ENCODE results near the gene DEDD.

Gene DEDD

GRCh38 chr1:161132410-161133219 lies at the start of gene DEDD:
Gene DEDD (minus strand): TSS chr1:161132667. CDS start chr1:161124462, 8,205 bp downstream.
- DNase-seq (ENCODE audit: extremely low read depth in 1 of 2, low read depth in 1 of 2): peak; percentile 77 to 92

GRCh38 chr1:161182214-161182613 lies 49.7 kb upstream of the DEDD start:
- peak in 1 of 2 donors; percentile 59 for DNase-seq (ENCODE audit: extremely low read depth in 1 of 2, low read depth in 1 of 2)

- no peak for DNase-seq (ENCODE audit: extremely low read depth in 1 of 2, low read depth in 1 of 2)
Measured at GRCh38 chr1:161180639-161181038, 48.2 kb upstream of the DEDD start.

GRCh38 chr1:161179698-161180097 lies 47.2 kb upstream of the DEDD start:
- DNase-seq (ENCODE audit: extremely low read depth in 1 of 2, low read depth in 1 of 2): no peak

GRCh38 chr1:161177936-161178244 lies 45.4 kb upstream of the DEDD start:
- no peak for DNase-seq (ENCODE audit: extremely low read depth in 1 of 2, low read depth in 1 of 2)

- DNase-seq (ENCODE audit: extremely low read depth in 1 of 2, low read depth in 1 of 2): peak; percentile 88 to 89
Measured at GRCh38 chr1:161177112-161177935, 44.9 kb upstream of the DEDD start, which contains the start of gene B4GALT3. Gene B4GALT3 (minus strand): TSS chr1:161177507. CDS start chr1:161176060, 1,447 bp downstream.

- no peak for DNase-seq (ENCODE audit: extremely low read depth in 1 of 2, low read depth in 1 of 2)
Measured at GRCh38 chr1:161176468-161177111, 44.1 kb upstream of the DEDD start.

GRCh38 chr1:161175771-161176453 lies 43.4 kb upstream of the DEDD start:
- no peak for DNase-seq (ENCODE audit: extremely low read depth in 1 of 2, low read depth in 1 of 2)

GRCh38 chr1:161174911-161175310 lies 42.4 kb upstream of the DEDD start:
- no peak for DNase-seq (ENCODE audit: extremely low read depth in 1 of 2, low read depth in 1 of 2)

GRCh38 chr1:161173711-161174110 lies 41.2 kb upstream of the DEDD start:
- no peak for DNase-seq (ENCODE audit: extremely low read depth in 1 of 2, low read depth in 1 of 2)

- no peak for DNase-seq (ENCODE audit: extremely low read depth in 1 of 2, low read depth in 1 of 2)
Measured at GRCh38 chr1:161172776-161173376, 40.4 kb upstream of the DEDD start.

- DNase-seq (ENCODE audit: extremely low read depth in 1 of 2, low read depth in 1 of 2): no peak
Measured at GRCh38 chr1:161172349-161172748, 39.9 kb upstream of the DEDD start.

- no peak for DNase-seq (ENCODE audit: extremely low read depth in 1 of 2, low read depth in 1 of 2)
Measured at GRCh38 chr1:161171696-161172095, 39.2 kb upstream of the DEDD start.

- no peak for DNase-seq (ENCODE audit: extremely low read depth in 1 of 2, low read depth in 1 of 2)
Measured at GRCh38 chr1:161171191-161171590, 38.7 kb upstream of the DEDD start.

- DNase-seq (ENCODE audit: extremely low read depth in 1 of 2, low read depth in 1 of 2): no peak
Measured at GRCh38 chr1:161168906-161169305, 36.4 kb upstream of the DEDD start.

GRCh38 chr1:161166669-161167548 lies 34.4 kb upstream of the DEDD start:
- no peak for DNase-seq (ENCODE audit: extremely low read depth in 1 of 2, low read depth in 1 of 2)

- DNase-seq (ENCODE audit: extremely low read depth in 1 of 2, low read depth in 1 of 2): peak; percentile 84 to 96
Measured at GRCh38 chr1:161165742-161166668, 33.5 kb upstream of the DEDD start, which contains the start of gene PPOX. Gene PPOX (plus strand): TSS chr1:161166426. CDS start chr1:161166848, 422 bp downstream.

- DNase-seq (ENCODE audit: extremely low read depth in 1 of 2, low read depth in 1 of 2): no peak
Measured at GRCh38 chr1:161164901-161165610, 32.6 kb upstream of the DEDD start.
